Measurements from ENCODE around the gene MAP3K7.
"Not testable (repeated sequence)": the region's sequence is repeated elsewhere in the genome, so short reads cannot be mapped to it uniquely, and the experiment has no call there.

The MAP3K7 gene

GRCh38 chr6:90575267-90575666 is 11.6 kb downstream of the MAP3K7 start:
- no peak for DNase-seq

- no peak for DNase-seq
Measured at GRCh38 chr6:90574610-90575009, 12.3 kb downstream of the MAP3K7 start.

GRCh38 chr6:90573624-90574023 is 13.2 kb downstream of the MAP3K7 start:
- DNase-seq, result no peak

GRCh38 chr6:90572856-90573255 is 14.0 kb downstream of the MAP3K7 start:
- no peak for DNase-seq

GRCh38 chr6:90569223-90569622 is 17.6 kb downstream of the MAP3K7 start:
- no peak for DNase-seq

- DNase-seq, result not testable (repeated sequence)
Measured at GRCh38 chr6:90567682-90568081, 19.2 kb downstream of the MAP3K7 start.

GRCh38 chr6:90562341-90562740 is 24.5 kb downstream of the MAP3K7 start:
- DNase-seq, result not testable (repeated sequence)

GRCh38 chr6:90559931-90560330 is 26.9 kb downstream of the MAP3K7 start:
- DNase-seq, result no peak

GRCh38 chr6:90557006-90557405 is 29.9 kb downstream of the MAP3K7 start:
- no peak for DNase-seq

GRCh38 chr6:90547991-90548390 is 38.9 kb downstream of the MAP3K7 start:
- DNase-seq, result no peak

- DNase-seq, result no peak
Measured at GRCh38 chr6:90547079-90547478, 39.8 kb downstream of the MAP3K7 start.

GRCh38 chr6:90545448-90545847 is 41.4 kb downstream of the MAP3K7 start:
- no peak for DNase-seq

GRCh38 chr6:90544741-90545140 is 42.1 kb downstream of the MAP3K7 start:
- DNase-seq, result no peak

GRCh38 chr6:90544081-90544480 is 42.8 kb downstream of the MAP3K7 start:
- no peak for DNase-seq

- DNase-seq, result no peak
Measured at GRCh38 chr6:90541221-90541620, 45.7 kb downstream of the MAP3K7 start.

GRCh38 chr6:90538278-90539046 is 48.4 kb downstream of the MAP3K7 start:
- no peak for DNase-seq

GRCh38 chr6:90537723-90538258 is 49.1 kb downstream of the MAP3K7 start:
- DNase-seq, result peak; percentile 46

GRCh38 chr6:90537027-90537426 is 49.8 kb downstream of the MAP3K7 start:
- no peak for DNase-seq

GRCh38 chr6:90536520-90536919 is 50.4 kb downstream of the MAP3K7 start:
- no peak for DNase-seq

GRCh38 chr6:90534337-90535025 is 52.4 kb downstream of the MAP3K7 start:
- no peak for DNase-seq

- no peak for DNase-seq
Measured at GRCh38 chr6:90533615-90534336, 53.1 kb downstream of the MAP3K7 start.

GRCh38 chr6:90530882-90531281 is 56.0 kb downstream of the MAP3K7 start:
- DNase-seq, result no peak

GRCh38 chr6:90525421-90525820 is 61.5 kb downstream of the MAP3K7 start:
- DNase-seq, result no peak

All from NCI-H446 treated with DMSO at 0.1 percent for 48 hours (cell line).